ENCODE data around the gene PID1. TPM values are rescaled to one million over a fixed set of nuclear protein-coding genes. Genes with fewer than 3 reads are reported as not detected.

The PID1 gene
- total and polyA plus RNA-seq, 5 experiments from 2014 or later = 0.18 TPM; not detected in 4

GRCh38 chr2:229141424-229142025 lies 129.6 kb downstream of the PID1 start:
- POLR2A ChIA-PET = no interaction called here

GRCh38 chr2:229137639-229138038 lies 133.4 kb downstream of the PID1 start:
- H3K4me3 Mint-ChIP-seq = no peak overlapping the region
- H3K27ac Mint-ChIP-seq = no peak overlapping the region
- H3K4me1 Mint-ChIP-seq = no peaks in the 10 kb centered on the region
- H3K36me3 Mint-ChIP-seq = no peaks in the 10 kb centered on the region
- H3K9me3 Mint-ChIP-seq = peaks cover 0 to 17% (median 4%) of the 10 kb centered on the region in 9 donors
- POLR2A ChIA-PET = no interaction called here
- DNase-seq (no peak), ATAC-seq (no peak)
- no peaks in the 10 kb centered on the region for H3K27me3 Mint-ChIP-seq

More at GRCh38 chr2:229141424-229142025, 129.6 kb downstream of the PID1 start:
- DNase-seq = no peak
- Mint-ChIP-seq H3K27ac (no peak overlapping the region), H3K4me3 (no peak overlapping the region), H3K27me3 (no peaks in the 10 kb centered on the region), H3K36me3 (no peaks in the 10 kb centered on the region), H3K9me3 (peaks cover 0 to 11% (median 4%) of the 10 kb centered on the region in 9 donors), H3K4me1 (no peaks in the 10 kb centered on the region)
- ATAC-seq = no peak

GRCh38 chr2:229137066-229137465 lies 134.0 kb downstream of the PID1 start:
- H3K9me3 Mint-ChIP-seq = peaks cover 2 to 17% (median 4%) of the 10 kb centered on the region in 9 donors
- ATAC-seq = no peak
- H3K27me3 Mint-ChIP-seq = no peaks in the 10 kb centered on the region
- H3K4me3 Mint-ChIP-seq = no peak overlapping the region
- no peak for DNase-seq
- POLR2A ChIA-PET = no interaction called here
- H3K36me3 Mint-ChIP-seq = no peaks in the 10 kb centered on the region
- H3K27ac Mint-ChIP-seq = no peak overlapping the region
- no peaks in the 10 kb centered on the region for H3K4me1 Mint-ChIP-seq

GRCh38 chr2:229133155-229133772 lies 137.8 kb downstream of the PID1 start:
- Mint-ChIP-seq H3K4me1 (no peaks in the 10 kb centered on the region), H3K27ac (no peak overlapping the region), H3K4me3 (no peak overlapping the region), H3K27me3 (no peaks in the 10 kb centered on the region), H3K9me3 (peaks cover 0 to 17% (median 3%) of the 10 kb centered on the region in 9 donors), H3K36me3 (no peaks in the 10 kb centered on the region)
- POLR2A ChIA-PET = no interaction called here
- ATAC-seq = no peak
- DNase-seq = no peak

- no peaks in the 10 kb centered on the region for H3K36me3 Mint-ChIP-seq
- H3K27me3 Mint-ChIP-seq = no peaks in the 10 kb centered on the region
- no peaks in the 10 kb centered on the region for H3K4me1 Mint-ChIP-seq
- ATAC-seq = no peak
- DNase-seq = no peak
- POLR2A ChIA-PET = no interaction called here
- no peak overlapping the region for H3K27ac Mint-ChIP-seq
- no peak overlapping the region for H3K4me3 Mint-ChIP-seq
- peaks cover 0 to 17% (median 3%) of the 10 kb centered on the region in 9 donors for H3K9me3 Mint-ChIP-seq
Observed at GRCh38 chr2:229132236-229132635, 138.9 kb downstream of the PID1 start.

GRCh38 chr2:229130522-229130921 lies 140.6 kb downstream of the PID1 start:
- POLR2A ChIA-PET = no interaction called here
- DNase-seq (no peak), ATAC-seq (no peak)
- no peak overlapping the region for H3K4me3 Mint-ChIP-seq
- H3K27ac Mint-ChIP-seq = no peak overlapping the region
- H3K4me1 Mint-ChIP-seq = no peaks in the 10 kb centered on the region
- H3K27me3 Mint-ChIP-seq = no peaks in the 10 kb centered on the region
- H3K36me3 Mint-ChIP-seq = peaks cover 0 to 3% (median 0%) of the 10 kb centered on the region in 3 donors
- H3K9me3 Mint-ChIP-seq = peaks cover 0 to 16% (median 3%) of the 10 kb centered on the region in 9 donors

- Mint-ChIP-seq H3K9me3 (peaks cover 0 to 20% (median 5%) of the 10 kb centered on the region in 9 donors), H3K27me3 (no peaks in the 10 kb centered on the region), H3K36me3 (peaks cover 0 to 6% (median 0%) of the 10 kb centered on the region in 3 donors), H3K27ac (no peak overlapping the region), H3K4me1 (no peaks in the 10 kb centered on the region), H3K4me3 (no peak overlapping the region)
- DNase-seq (no peak), ATAC-seq (no peak)
- POLR2A ChIA-PET = no interaction called here
Observed at GRCh38 chr2:229129738-229130371, 141.2 kb downstream of the PID1 start.

- peaks cover 0 to 6% (median 0%) of the 10 kb centered on the region in 3 donors for H3K36me3 Mint-ChIP-seq
- no peak overlapping the region for H3K27ac Mint-ChIP-seq
- DNase-seq = no peak
- H3K9me3 Mint-ChIP-seq = peaks cover 1 to 23% (median 5%) of the 10 kb centered on the region in 9 donors
- ATAC-seq = no peak
- POLR2A ChIA-PET = no interaction called here
- H3K4me3 Mint-ChIP-seq = no peak overlapping the region
- no peaks in the 10 kb centered on the region for H3K4me1 Mint-ChIP-seq
- H3K27me3 Mint-ChIP-seq = no peaks in the 10 kb centered on the region
Observed at GRCh38 chr2:229127471-229127870, 143.6 kb downstream of the PID1 start.

GRCh38 chr2:229126066-229126465 lies 145.0 kb downstream of the PID1 start:
- Mint-ChIP-seq H3K4me3 (no peak overlapping the region), H3K4me1 (no peaks in the 10 kb centered on the region), H3K9me3 (peaks cover 1 to 27% (median 5%) of the 10 kb centered on the region in 9 donors), H3K27me3 (no peaks in the 10 kb centered on the region), H3K27ac (no peak overlapping the region), H3K36me3 (peaks cover 0 to 6% (median 0%) of the 10 kb centered on the region in 3 donors)
- DNase-seq (no peak), ATAC-seq (no peak)
- POLR2A ChIA-PET = no interaction called here

- POLR2A ChIA-PET = no interaction called here
Observed at GRCh38 chr2:229124136-229124535, 147.0 kb downstream of the PID1 start.

GRCh38 chr2:229118927-229119326 lies 152.2 kb downstream of the PID1 start:
- no peaks in the 10 kb centered on the region for H3K36me3 Mint-ChIP-seq
- POLR2A ChIA-PET = no interaction called here
- no peaks in the 10 kb centered on the region for H3K27me3 Mint-ChIP-seq

More at GRCh38 chr2:229124136-229124535, 147.0 kb downstream of the PID1 start:
- Mint-ChIP-seq H3K9me3 (peaks cover 2 to 27% (median 5%) of the 10 kb centered on the region in 9 donors), H3K4me1 (no peaks in the 10 kb centered on the region), H3K27ac (no peak overlapping the region), H3K27me3 (no peaks in the 10 kb centered on the region), H3K36me3 (peaks cover 0 to 6% (median 0%) of the 10 kb centered on the region in 3 donors), H3K4me3 (no peak overlapping the region)
- no peak for DNase-seq
- ATAC-seq = no peak

GRCh38 chr2:229118336-229118735 lies 152.8 kb downstream of the PID1 start:
- DNase-seq (no peak), ATAC-seq (no peak)
- Mint-ChIP-seq H3K4me1 (no peaks in the 10 kb centered on the region), H3K27ac (no peak overlapping the region), H3K9me3 (peaks cover 0 to 14% (median 4%) of the 10 kb centered on the region in 9 donors), H3K27me3 (no peaks in the 10 kb centered on the region), H3K4me3 (no peak overlapping the region), H3K36me3 (no peaks in the 10 kb centered on the region)
- POLR2A ChIA-PET = no interaction called here

More at GRCh38 chr2:229118927-229119326, 152.2 kb downstream of the PID1 start:
- Mint-ChIP-seq H3K4me3 (no peak overlapping the region), H3K9me3 (peaks cover 0 to 13% (median 4%) of the 10 kb centered on the region in 9 donors), H3K4me1 (no peaks in the 10 kb centered on the region), H3K27ac (no peak overlapping the region)
- no peak for DNase-seq
- no peak for ATAC-seq

- DNase-seq (no peak), ATAC-seq (no peak)
- H3K4me3 Mint-ChIP-seq = no peak overlapping the region
- H3K36me3 Mint-ChIP-seq = no peaks in the 10 kb centered on the region
- no peaks in the 10 kb centered on the region for H3K27me3 Mint-ChIP-seq
- peaks cover 0 to 18% (median 2%) of the 10 kb centered on the region in 9 donors for H3K9me3 Mint-ChIP-seq
- no peaks in the 10 kb centered on the region for H3K4me1 Mint-ChIP-seq
- POLR2A ChIA-PET = no interaction called here
- no peak overlapping the region for H3K27ac Mint-ChIP-seq
Observed at GRCh38 chr2:229111744-229112143, 159.3 kb downstream of the PID1 start.
